HepG2 (cell line): Measurements from ENCODE around the gene EGLN2. TPM values are rescaled to one million over a fixed set of nuclear protein-coding genes. Genes with fewer than 3 reads are reported as not detected.

Experiments used
- CC2D1A ChIP-seq: sonication (generic); formaldehyde crosslinking; IDR thresholded peaks from 2 replicates; pipeline ENCODE4 v1.8.1; 2023; ENCODE audit warnings: mild to moderate bottlenecking, missing genetic modification reagents
- ELK4 ChIP-seq: sonication (generic); formaldehyde crosslinking; IDR thresholded peaks from 2 replicates; pipeline ENCODE4 v1.9.0; 2021; ENCODE audit warnings: missing genetic modification reagents, borderline replicate concordance
- GABPB1 ChIP-seq: IDR thresholded peaks from 2 replicates; pipeline ENCODE4 v1.6.1; 2016; ENCODE audit warnings: mild to moderate bottlenecking, missing genetic modification reagents, moderate library complexity, missing compliant biosample characterization
- MAZ ChIP-seq, 2 experiments: sonication (generic) in 1 of 2; formaldehyde crosslinking in 1 of 2; IDR thresholded peaks; 2 replicates each; pipeline versions ENCODE4 v1.5.0 to v1.6.1; 2012 to 2020; ENCODE audit warnings: low read depth in 2 of 2, mild to moderate bottlenecking in 2 of 2, borderline replicate concordance in 1 of 2, improper control_type of control experiment in 1 of 2, low read length in 1 of 2, missing genetic modification reagents in 1 of 2, moderate library complexity in 1 of 2
- MTF2 ChIP-seq: sonication (generic); formaldehyde crosslinking; IDR thresholded peaks from 2 replicates; pipeline ENCODE4 v1.5.0; 2020; ENCODE audit warnings: missing genetic modification reagents, borderline replicate concordance
- MYNN ChIP-seq: sonication (generic); formaldehyde crosslinking; IDR thresholded peaks from 2 replicates; pipeline ENCODE4 v1.4.0; 2020; ENCODE audit warnings: mild to moderate bottlenecking, low read depth, missing genetic modification reagents
- NFE2L1 ChIP-seq: sonication (generic); formaldehyde crosslinking; IDR thresholded peaks from 2 replicates; pipeline ENCODE4 v1.4.0; 2020; ENCODE audit warnings: missing genetic modification reagents, mild to moderate bottlenecking, borderline replicate concordance
- PCBP2 ChIP-seq: fragments of 200-400 bp; formaldehyde crosslinking; optimal IDR thresholded peaks from 2 replicates; pipeline ENCODE3; 2018; ENCODE audit warnings: low read length, low read depth; ENCODE audit not compliant: poor library complexity, severe bottlenecking
- POLR2G ChIP-seq: fragments of 200-400 bp; formaldehyde crosslinking; IDR thresholded peaks from 2 replicates; pipeline ENCODE4 v1.6.1; 2018; ENCODE audit warnings: mild to moderate bottlenecking, low read depth, low read length, moderate library complexity
- RAD51 ChIP-seq: fragments of 450-650 bp; IDR thresholded peaks from 2 replicates; pipeline ENCODE4 v1.6.1; 2016; ENCODE audit warnings: borderline replicate concordance
- RFX1 ChIP-seq: fragments of 450-650 bp; IDR thresholded peaks from 2 replicates; pipeline ENCODE4 v1.6.1; 2017
- SUZ12 ChIP-seq: fragments of 150-350 bp; IDR thresholded peaks from 2 replicates; pipeline ENCODE4 v1.6.1; 2014; ENCODE audit warnings: low read depth, low read length
- TBX2 ChIP-seq: sonication (generic); formaldehyde crosslinking; IDR thresholded peaks from 2 replicates; pipeline ENCODE4 v1.5.0; 2020; ENCODE audit warnings: missing genetic modification reagents, mild to moderate bottlenecking, borderline replicate concordance
- ZNF207 ChIP-seq: fragments of 450-650 bp; IDR thresholded peaks from 2 replicates; pipeline ENCODE4 v1.6.1; 2016; ENCODE audit warnings: antibody characterized with exemption, borderline replicate concordance
- ZNF441 ChIP-seq: sonication (generic); formaldehyde crosslinking; IDR thresholded peaks from 2 replicates; pipeline ENCODE4 v1.7.0; 2021; ENCODE audit warnings: missing genetic modification reagents, borderline replicate concordance
- ZNF574 ChIP-seq: sonication (generic); formaldehyde crosslinking; IDR thresholded peaks from 2 replicates; pipeline ENCODE4 v1.4.0; 2020; ENCODE audit warnings: missing genetic modification reagents
- ZNF746 ChIP-seq: sonication (generic); formaldehyde crosslinking; IDR thresholded peaks from 2 replicates; pipeline ENCODE4 v1.8.0; 2022; ENCODE audit warnings: mild to moderate bottlenecking, missing genetic modification reagents
- ZNF780A ChIP-seq: sonication (generic); formaldehyde crosslinking; IDR thresholded peaks from 2 replicates; pipeline ENCODE4 v1.8.0; 2022; ENCODE audit warnings: mild to moderate bottlenecking, missing genetic modification reagents, moderate library complexity
- ZNF878 ChIP-seq: sonication (generic); formaldehyde crosslinking; IDR thresholded peaks from 2 replicates; pipeline ENCODE4 v1.8.1; 2023; ENCODE audit warnings: mild to moderate bottlenecking, missing genetic modification reagents, moderate library complexity
- polyA plus RNA-seq, 8 experiments: library from polyadenylated mRNA; depleted of rRNA in 3 of 8; stranded (reverse) in 7 of 8; unstranded in 1 of 8; fragments of >200 nt; fragmentation: Illumina TruSeq in 4 of 8; extraction: Trizol in 4 of 8; gene quantifications; 2 replicates each; pipeline versions ENCODE4 v1.2.1 to v1.2.3, GENCODE V29; 2011 to 2016; ENCODE audit warnings: low read depth in 4 of 8, missing spikeins in 1 of 8, mixed read lengths in 1 of 8; ENCODE audit not compliant: insufficient read depth in 1 of 8
- total RNA-seq, 5 experiments: library from RNA; depleted of rRNA; stranded (reverse); fragments of >200 nt; fragmentation: Illumina TruSeq; extraction: Trizol; gene quantifications; 2 replicates each; pipeline ENCODE4 v1.2.3, GENCODE V29; 2016; ENCODE audit warnings: low read depth in 1 of 5
- TF ChIP-seq, protein P1 (sequence below): sonication (generic); formaldehyde crosslinking; IDR thresholded peaks from 2 replicates; pipeline ENCODE4 v1.4.0; 2020; ENCODE audit warnings: missing genetic modification reagents
- TF ChIP-seq, protein P2 (sequence below): IDR thresholded peaks from 2 replicates; pipeline ENCODE4 v1.6.1; 2018; ENCODE audit warnings: missing genetic modification reagents
- TF ChIP-seq, protein P3 (sequence below): sonication (generic); formaldehyde crosslinking; IDR thresholded peaks from 2 replicates; pipeline ENCODE4 v1.5.0; 2020; ENCODE audit warnings: missing genetic modification reagents

EGLN2 gene
- total and polyA plus RNA-seq, 2 of the 13 experiments (the other 11 are each of a cell fraction or from before 2014, with no cell fraction given) = 16.5 to 40.8 TPM

- no peak; the same call in 1 of the 2 replicates for TF ChIP-seq TBX2 (CRISPR knock-in tag)
- TF ChIP-seq, protein P1, sequence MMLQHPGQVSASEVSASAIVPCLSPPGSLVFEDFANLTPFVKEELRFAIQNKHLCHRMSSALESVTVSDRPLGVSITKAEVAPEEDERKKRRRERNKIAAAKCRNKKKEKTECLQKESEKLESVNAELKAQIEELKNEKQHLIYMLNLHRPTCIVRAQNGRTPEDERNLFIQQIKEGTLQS (CRISPR knock-in tag) = no peak
- TF ChIP-seq RFX1 = no peak
- TF ChIP-seq, protein P2, sequence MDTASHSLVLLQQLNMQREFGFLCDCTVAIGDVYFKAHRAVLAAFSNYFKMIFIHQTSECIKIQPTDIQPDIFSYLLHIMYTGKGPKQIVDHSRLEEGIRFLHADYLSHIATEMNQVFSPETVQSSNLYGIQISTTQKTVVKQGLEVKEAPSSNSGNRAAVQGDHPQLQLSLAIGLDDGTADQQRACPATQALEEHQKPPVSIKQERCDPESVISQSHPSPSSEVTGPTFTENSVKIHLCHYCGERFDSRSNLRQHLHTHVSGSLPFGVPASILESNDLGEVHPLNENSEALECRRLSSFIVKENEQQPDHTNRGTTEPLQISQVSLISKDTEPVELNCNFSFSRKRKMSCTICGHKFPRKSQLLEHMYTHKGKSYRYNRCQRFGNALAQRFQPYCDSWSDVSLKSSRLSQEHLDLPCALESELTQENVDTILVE (CRISPR knock-in tag) = peak; percentile 31; the same call in 1 of the 2 replicates
- TF ChIP-seq ZNF574 (CRISPR knock-in tag) = no peak; the same call in none of the 2 replicates
- TF ChIP-seq MAZ (IDR thresholded peaks at IDR 0.05; ENCODE audit: borderline replicate concordance, low read depth, low read length) = peak; percentile 26; the same call in 1 of the 2 replicates
- TF ChIP-seq MAZ (CRISPR knock-in tag; IDR thresholded peaks at IDR 0.05; ENCODE audit: low read depth) = 0 out of 2 replicates have a peak, but pooled peaks have one; percentile 0
- no peak for TF ChIP-seq CC2D1A (CRISPR knock-in tag)
- TF ChIP-seq PCBP2 = no peak
- TF ChIP-seq ZNF207 = peak; percentile 96; the same call in 1 of the 2 replicates
- no peak for TF ChIP-seq MTF2 (CRISPR knock-in tag)
- no peak; the same call in 1 of the 2 replicates for TF ChIP-seq ZNF441
- TF ChIP-seq, protein P3, sequence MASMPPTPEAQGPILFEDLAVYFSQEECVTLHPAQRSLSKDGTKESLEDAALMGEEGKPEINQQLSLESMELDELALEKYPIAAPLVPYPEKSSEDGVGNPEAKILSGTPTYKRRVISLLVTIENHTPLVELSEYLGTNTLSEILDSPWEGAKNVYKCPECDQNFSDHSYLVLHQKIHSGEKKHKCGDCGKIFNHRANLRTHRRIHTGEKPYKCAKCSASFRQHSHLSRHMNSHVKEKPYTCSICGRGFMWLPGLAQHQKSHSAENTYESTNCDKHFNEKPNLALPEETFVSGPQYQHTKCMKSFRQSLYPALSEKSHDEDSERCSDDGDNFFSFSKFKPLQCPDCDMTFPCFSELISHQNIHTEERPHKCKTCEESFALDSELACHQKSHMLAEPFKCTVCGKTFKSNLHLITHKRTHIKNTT = no peak
- TF ChIP-seq MYNN (CRISPR knock-in tag) = no peak
- TF ChIP-seq ZNF780A = no peak
- no peak for TF ChIP-seq ZNF878 (CRISPR knock-in tag)
- peak; percentile 87 for TF ChIP-seq GABPB1 (CRISPR knock-in tag)
- TF ChIP-seq ZNF746 (CRISPR knock-in tag) = 0 out of 2 replicates have a peak, but pooled peaks have one; percentile 10
- no peak for TF ChIP-seq SUZ12
- peak; percentile 70 for TF ChIP-seq POLR2G
- TF ChIP-seq RAD51 = peak; percentile 100
- TF ChIP-seq NFE2L1 (CRISPR knock-in tag) = no peak
- no peak for TF ChIP-seq ELK4 (CRISPR knock-in tag)
Measured at GRCh38 chr19:40750058-40750873, 48.7 kb upstream of the EGLN2 start, which contains the start of gene ACTMAP (continued).
